Kidney epithelial cell (primary cell): ENCODE results near the gene TNPO2. TPM values are rescaled to one million over a fixed set of nuclear protein-coding genes. Genes with fewer than 3 reads are reported as not detected.

Source experiments
- DNase-seq: peaks from one replicate; pipeline ENCODE4 v3.0.0-alpha.2; 2010; ENCODE audit warnings: low read depth
- H3K27me3 ChIP-seq: 2 replicates; pipeline ENCODE4 v1.6.0; 2011; ENCODE audit warnings: low read length; ENCODE audit not compliant: control insufficient read depth, insufficient read depth
- H3K36me3 ChIP-seq: 2 replicates; pipeline ENCODE4 v1.5.1; 2011; ENCODE audit warnings: low read length; ENCODE audit not compliant: control insufficient read depth, insufficient read depth
- H3K4me3 ChIP-seq: 2 replicates; pipeline ENCODE4 v1.5.1; 2011; ENCODE audit warnings: low read depth, mild to moderate bottlenecking, control low read depth, low read length
- total RNA-seq: library from RNA; depleted of rRNA; stranded (reverse); fragments of >200 nt; gene quantifications from 2 replicates; pipeline ENCODE4 v1.2.3, GENCODE V29; 2015
- TF ChIP-seq, protein P1 (sequence below): IDR thresholded peaks from 2 replicates; pipeline ENCODE4 v1.5.1; 2011; ENCODE audit warnings: mild to moderate bottlenecking, moderate library complexity, low read length, control low read depth, inconsistent platforms; ENCODE audit not compliant: insufficient read depth, poor library complexity, severe bottlenecking

TNPO2 gene
- total RNA-seq, 1 donor from 2014 or later, result 27.1 TPM

DNA sequence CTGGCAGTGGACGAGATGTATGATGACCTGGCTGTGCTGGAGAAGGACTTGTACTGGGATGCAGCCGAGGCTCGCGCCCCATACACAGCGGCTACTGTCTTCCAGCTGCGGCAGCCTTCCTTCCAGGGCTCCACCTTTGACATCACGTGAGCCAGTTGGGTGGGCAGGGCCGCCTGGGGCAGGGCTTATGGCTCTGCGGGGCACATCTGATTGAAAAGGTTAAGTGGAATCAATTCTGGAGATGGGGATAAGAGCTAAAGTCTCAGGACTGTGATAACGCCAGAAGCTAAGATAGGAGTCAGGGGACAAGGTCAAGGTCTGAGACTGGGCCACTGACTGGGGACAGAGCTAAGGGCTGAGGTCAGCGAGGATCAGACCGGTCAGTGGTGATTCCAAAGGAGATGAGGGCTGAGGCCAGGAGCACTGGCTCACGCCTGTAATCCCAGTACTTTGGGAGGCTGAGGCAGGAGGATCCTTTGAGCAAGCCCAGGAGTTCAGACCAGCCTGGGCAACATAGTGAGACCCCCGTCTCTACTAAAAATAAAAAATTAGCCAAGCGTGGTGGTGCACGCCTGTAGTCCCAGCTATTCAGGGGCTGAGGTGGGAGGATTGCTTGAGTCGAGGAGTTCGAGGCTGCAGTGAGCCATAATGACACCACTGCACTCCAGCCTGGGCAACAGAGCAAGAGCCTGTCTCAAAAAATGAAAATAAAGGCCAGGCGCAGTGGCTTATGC lies 32.6 kb upstream of the TNPO2 start:
- Histone ChIP-seq H3K36me3 (no peaks in the 10 kb centered on the region), H3K27me3 (peaks cover 18% of the 10 kb centered on the region), H3K4me3 (no peak overlapping the region)
- TF ChIP-seq, protein P1, sequence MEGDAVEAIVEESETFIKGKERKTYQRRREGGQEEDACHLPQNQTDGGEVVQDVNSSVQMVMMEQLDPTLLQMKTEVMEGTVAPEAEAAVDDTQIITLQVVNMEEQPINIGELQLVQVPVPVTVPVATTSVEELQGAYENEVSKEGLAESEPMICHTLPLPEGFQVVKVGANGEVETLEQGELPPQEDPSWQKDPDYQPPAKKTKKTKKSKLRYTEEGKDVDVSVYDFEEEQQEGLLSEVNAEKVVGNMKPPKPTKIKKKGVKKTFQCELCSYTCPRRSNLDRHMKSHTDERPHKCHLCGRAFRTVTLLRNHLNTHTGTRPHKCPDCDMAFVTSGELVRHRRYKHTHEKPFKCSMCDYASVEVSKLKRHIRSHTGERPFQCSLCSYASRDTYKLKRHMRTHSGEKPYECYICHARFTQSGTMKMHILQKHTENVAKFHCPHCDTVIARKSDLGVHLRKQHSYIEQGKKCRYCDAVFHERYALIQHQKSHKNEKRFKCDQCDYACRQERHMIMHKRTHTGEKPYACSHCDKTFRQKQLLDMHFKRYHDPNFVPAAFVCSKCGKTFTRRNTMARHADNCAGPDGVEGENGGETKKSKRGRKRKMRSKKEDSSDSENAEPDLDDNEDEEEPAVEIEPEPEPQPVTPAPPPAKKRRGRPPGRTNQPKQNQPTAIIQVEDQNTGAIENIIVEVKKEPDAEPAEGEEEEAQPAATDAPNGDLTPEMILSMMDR, result no peak
- no peak for DNase-seq

DNA sequence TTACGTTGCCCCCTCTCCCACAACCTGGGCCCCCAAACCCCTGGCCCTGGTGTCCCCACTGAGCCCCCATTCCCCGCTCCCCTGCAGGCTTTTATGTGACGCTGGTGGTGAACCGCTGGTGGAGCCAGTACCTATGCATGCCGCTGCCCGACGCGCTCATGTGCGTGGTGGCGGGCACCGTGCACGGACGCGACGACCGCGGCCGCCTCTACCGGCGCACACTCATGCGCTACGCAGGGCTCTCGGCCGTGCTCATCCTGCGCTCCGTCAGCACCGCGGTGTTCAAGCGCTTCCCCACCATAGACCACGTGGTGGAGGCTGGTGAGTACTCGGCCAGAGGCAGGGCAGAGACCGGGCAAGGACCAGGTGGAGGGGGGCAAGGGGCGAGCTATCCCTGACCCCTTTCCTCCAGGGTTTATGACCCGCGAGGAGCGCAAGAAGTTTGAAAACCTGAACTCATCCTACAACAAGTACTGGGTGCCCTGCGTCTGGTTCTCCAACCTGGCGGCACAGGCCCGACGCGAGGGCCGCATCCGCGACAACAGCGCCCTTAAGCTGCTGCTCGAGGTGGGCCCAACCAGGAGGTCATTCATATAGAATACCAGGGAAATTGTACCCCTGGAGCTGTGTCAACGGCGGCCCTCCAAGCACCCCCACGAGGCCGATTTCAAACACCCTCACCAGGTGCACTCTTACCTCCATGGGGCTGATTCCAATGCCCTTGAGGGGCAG lies 30.9 kb upstream of the TNPO2 start:
- no peak overlapping the region for H3K4me3 ChIP-seq
- peaks cover 31% of the 10 kb centered on the region for H3K27me3 ChIP-seq
- TF ChIP-seq, protein P1, result no peak
- DNase-seq, result no peak
- H3K36me3 ChIP-seq, result no peaks in the 10 kb centered on the region

DNA sequence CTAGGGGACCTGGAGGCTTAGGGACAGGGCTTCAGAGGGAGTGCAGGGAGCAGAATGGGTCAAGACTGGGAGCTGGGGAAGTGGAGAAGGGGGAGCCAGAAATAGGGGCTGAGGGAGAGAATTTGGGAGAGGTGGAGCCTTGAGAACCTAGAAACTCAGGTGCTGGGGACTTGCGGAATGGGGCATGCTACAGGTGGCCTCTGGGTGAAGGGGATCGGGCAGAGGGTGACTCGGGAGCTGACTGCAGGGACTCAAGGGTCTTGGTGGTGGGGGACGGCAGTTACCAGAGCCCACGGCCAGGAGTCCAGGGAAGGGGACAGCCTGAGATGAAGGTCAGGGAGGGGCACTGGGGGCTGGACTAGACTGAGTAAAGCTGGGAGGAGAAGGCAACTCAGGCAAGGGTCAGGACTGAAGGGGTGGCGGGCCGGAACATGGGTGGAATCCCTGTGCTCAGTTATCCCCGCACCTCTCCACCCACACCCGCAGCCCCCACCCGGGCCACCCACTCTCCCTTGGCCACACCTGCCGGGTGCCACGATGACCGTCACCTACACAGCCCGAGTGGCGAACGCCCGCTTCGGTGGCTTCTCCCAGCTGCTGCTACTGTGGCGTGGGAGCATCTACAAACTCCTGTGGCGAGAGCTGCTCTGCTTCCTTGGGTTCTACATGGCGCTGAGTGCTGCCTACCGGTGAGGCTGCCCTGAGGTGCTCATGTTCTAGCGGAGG lies 28.5 kb upstream of the TNPO2 start:
- TF ChIP-seq, protein P1, result no peak
- H3K27me3 ChIP-seq, result peaks cover 31% of the 10 kb centered on the region
- peaks cover 1% of the 10 kb centered on the region for H3K36me3 ChIP-seq
- no peak overlapping the region for H3K4me3 ChIP-seq
- DNase-seq, result no peak

DNA sequence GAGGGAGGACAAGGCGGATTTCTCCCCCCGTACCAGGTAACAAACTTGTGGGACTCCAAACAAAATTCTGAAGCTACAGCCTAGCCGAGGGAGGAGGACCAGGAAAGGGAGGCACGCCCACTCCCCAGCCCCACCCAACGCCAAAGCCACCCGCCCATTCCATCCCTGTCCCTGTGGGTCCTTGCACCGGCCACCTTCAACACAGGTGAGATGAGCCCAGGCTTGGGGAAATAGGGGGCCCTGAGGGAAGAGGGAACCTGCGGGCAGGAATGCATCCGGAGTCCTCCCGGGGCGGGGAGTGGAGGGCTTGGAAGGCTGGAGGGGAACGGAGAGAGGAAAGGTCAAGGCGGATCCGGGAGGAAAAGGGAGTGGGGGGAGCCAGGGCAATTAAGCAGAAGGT lies 27.9 kb upstream of the TNPO2 start, which contains the start of gene BEST2:
BEST2 (plus strand) TSS at position 157 of the 400 bp plus-strand sequence. CDS start 802 bp downstream, outside the sequence.
- peaks cover 31% of the 10 kb centered on the region for H3K27me3 ChIP-seq
- no peak within 1 kb of the TSS for H3K4me3 ChIP-seq
- no peak for DNase-seq
- TF ChIP-seq, protein P1, result no peak
- H3K36me3 ChIP-seq, result peaks cover 2% of the 10 kb centered on the region

DNA sequence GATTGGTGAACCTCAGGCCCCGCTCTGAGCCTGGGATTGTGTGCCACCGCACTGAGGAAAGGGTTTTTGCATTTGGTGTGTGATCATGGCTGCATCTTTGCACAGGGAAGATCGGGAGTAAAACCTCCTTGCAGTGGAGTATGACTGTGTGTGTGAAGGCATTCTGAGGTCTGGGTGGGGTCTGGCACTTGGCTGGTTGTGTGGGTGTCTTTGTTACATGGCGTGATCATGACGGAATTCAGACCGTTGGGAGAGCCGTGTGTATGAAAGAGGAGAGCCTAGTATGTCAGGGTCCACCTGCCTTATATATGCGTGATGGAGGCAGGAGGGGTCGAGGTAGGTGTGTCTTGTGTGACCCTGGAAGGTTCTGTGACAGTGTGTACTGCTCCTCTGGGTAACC lies 27.1 kb upstream of the TNPO2 start:
- Histone ChIP-seq H3K27me3 (peaks cover 31% of the 10 kb centered on the region), H3K4me3 (no peak overlapping the region), H3K36me3 (peaks cover 2% of the 10 kb centered on the region)
- TF ChIP-seq, protein P1, result no peak
- no peak for DNase-seq
